GM12878 (cell line): Measurements from ENCODE around the gene POLR3K. TPM values are rescaled to one million over a fixed set of nuclear protein-coding genes. Genes with fewer than 3 reads are reported as not detected.
A peak's percentile ranks its signal among the peaks of the same experiment; 100 is the strongest.

ENCODE experiments used
- ATAC-seq: fragments of 200-7000 bp; cut with Tn5 transposase; 3 replicates; pipeline ENCODE4 v1.9.1; 2020; ENCODE audit warnings: mild to moderate bottlenecking, moderate library complexity
- BruUV-seq: library from RNA; stranded (reverse); fragments of 400-500 nt; replicated peaks from 2 replicates; lab custom pipeline; 2021; lab: Mats Ljungman, UMichigan
- CTCF ChIA-PET: fragments of 300-600 bp; sonication (Branson Sonifier 250); formaldehyde crosslinking; extraction: SDS; loops from one replicate; lab custom pipeline; 2021; ENCODE audit warnings: inconsistent platforms; lab: Yijun Ruan, JAX
- POLR2A ChIA-PET: fragments of 350-600 bp; formaldehyde crosslinking; extraction: SDS; loops from one replicate; lab custom pipeline; 2021; ENCODE audit warnings: inconsistent platforms; lab: Charles Lee
- RAD21 ChIA-PET: fragments of 300-600 bp; sonication (Branson Sonifier 250); formaldehyde crosslinking; loops from one replicate; lab custom pipeline; 2023; ENCODE audit warnings: antibody characterized with exemption; ENCODE audit not compliant: unreplicated experiment; lab: Charles Lee
- SMC1A ChIA-PET: fragments of 300-600 bp; sonication (Branson Sonifier 250); formaldehyde crosslinking; loops from one replicate; lab custom pipeline; 2023; ENCODE audit not compliant: unreplicated experiment, uncharacterized antibody; lab: Charles Lee
- DNase-seq: peaks from one replicate; pipeline ENCODE4 v3.0.0-alpha.2; 2011; ENCODE audit warnings: low read depth, low spot score
- FAIRE-seq: peaks from 3 replicates; lab custom pipeline; 2011; peaks lifted over from hg19 to GRCh38; lab: Jason Lieb, UNC
- H2AFZ ChIP-seq: 2 replicates; pipeline ENCODE4 v1.6.0; 2011; ENCODE audit warnings: low read depth, low read length, control low read depth; ENCODE audit not compliant: control insufficient read depth
- H3K27ac ChIP-seq: 2 replicates; pipeline ENCODE4 v1.5.1; 2011; ENCODE audit warnings: control low read depth; ENCODE audit not compliant: control insufficient read depth, insufficient read depth
- H3K27me3 ChIP-seq, 2 experiments: replicated peaks in 1 of 2; 2 replicates each; pipeline versions ENCODE4 v1.6.0 to v1.6.1; 2011; ENCODE audit warnings: low read length in 1 of 2; ENCODE audit not compliant: control insufficient read depth in 2 of 2, insufficient read depth in 2 of 2
- H3K36me3 ChIP-seq, 2 experiments: 2 replicates each; pipeline ENCODE4 v1.5.1; 2011; ENCODE audit warnings: low read length in 1 of 2; ENCODE audit not compliant: control insufficient read depth in 2 of 2, insufficient read depth in 2 of 2
- H3K4me1 ChIP-seq: 2 replicates; pipeline ENCODE4 v1.6.1; 2011; ENCODE audit warnings: mild to moderate bottlenecking, low read length, moderate library complexity, mixed read lengths; ENCODE audit not compliant: control insufficient read depth, insufficient read depth
- H3K4me2 ChIP-seq: 2 replicates; pipeline ENCODE4 v1.6.0; 2011; ENCODE audit warnings: control low read depth; ENCODE audit not compliant: control insufficient read depth, insufficient read depth
- H3K4me3 ChIP-seq: fragments of 200-600 bp; sonication (generic); 2 replicates; pipeline ENCODE4 v1.5.1; 2016
- H3K79me2 ChIP-seq: 2 replicates; pipeline ENCODE4 v1.6.0; 2011; ENCODE audit warnings: low read length; ENCODE audit not compliant: control insufficient read depth, insufficient read depth
- H3K9ac ChIP-seq: 2 replicates; pipeline ENCODE4 v1.8.0; 2011; ENCODE audit warnings: low read length, control low read depth, mixed read lengths; ENCODE audit not compliant: control insufficient read depth, insufficient read depth
- H3K9me3 ChIP-seq: replicated peaks from 3 replicates; pipeline ENCODE4 v1.5.1; 2011; ENCODE audit warnings: mild to moderate bottlenecking, low read length; ENCODE audit not compliant: control insufficient read depth, insufficient read depth
- H4K20me1 ChIP-seq: 2 replicates; pipeline ENCODE4 v1.6.0; 2011; ENCODE audit not compliant: control insufficient read depth, insufficient read depth
- ATF2 ChIP-seq: IDR thresholded peaks from 2 replicates; pipeline ENCODE4 v1.6.1; 2012; ENCODE audit warnings: low read length, inconsistent platforms
- ATF3 ChIP-seq: IDR thresholded peaks from 2 replicates; pipeline ENCODE4 v1.6.1; 2011; ENCODE audit warnings: low read depth, mild to moderate bottlenecking, low read length, moderate library complexity, borderline replicate concordance; ENCODE audit errors: extremely low read depth
- CHD2 ChIP-seq: IDR thresholded peaks from 2 replicates; pipeline ENCODE4 v1.6.1; 2011; ENCODE audit warnings: low read depth, low read length, improper control_type of control experiment, borderline replicate concordance
- DPF2 ChIP-seq: fragments of 450-650 bp; IDR thresholded peaks from 2 replicates; pipeline ENCODE4 v1.6.1; 2017; ENCODE audit warnings: mild to moderate bottlenecking
- FOXM1 ChIP-seq: IDR thresholded peaks from 2 replicates; pipeline ENCODE4 v1.6.1; 2012; ENCODE audit warnings: low read depth, mild to moderate bottlenecking, inconsistent platforms, low read length, moderate library complexity
- HCFC1 ChIP-seq: fragments of 150-350 bp; IDR thresholded peaks from 2 replicates; pipeline ENCODE4 v1.6.1; 2014; ENCODE audit warnings: low read length
- HDAC6 ChIP-seq: fragments of 200-600 bp; sonication (generic); IDR thresholded peaks from one replicate; pipeline ENCODE4 v1.8.0; 2017; ENCODE audit warnings: antibody characterized with exemption; ENCODE audit not compliant: unreplicated experiment
- HDGF ChIP-seq: fragments of 450-650 bp; IDR thresholded peaks from 2 replicates; pipeline ENCODE4 v1.6.1; 2016; ENCODE audit warnings: antibody characterized with exemption
- NFYB ChIP-seq: IDR thresholded peaks from 2 replicates; pipeline ENCODE4 v1.6.1; 2011; ENCODE audit warnings: low read depth, mild to moderate bottlenecking, low read length, improper control_type of control experiment, moderate library complexity; ENCODE audit not compliant: insufficient read depth
- NR2C2 ChIP-seq: IDR thresholded peaks from 2 replicates; pipeline ENCODE4 v1.6.1; 2011; ENCODE audit warnings: borderline replicate concordance, low read depth; ENCODE audit not compliant: control insufficient read depth, insufficient read length
- POLR2A ChIP-seq: IDR thresholded peaks from 2 replicates; pipeline ENCODE4 v1.6.1; 2011; ENCODE audit warnings: low read depth, mild to moderate bottlenecking, low read length
- TAF1 ChIP-seq: IDR thresholded peaks from 2 replicates; pipeline ENCODE4 v1.6.1; 2011; ENCODE audit warnings: mild to moderate bottlenecking, low read depth, low read length, borderline replicate concordance
- YY1 ChIP-seq: IDR thresholded peaks from 2 replicates; pipeline ENCODE4 v1.6.1; 2011; ENCODE audit warnings: low read depth, mild to moderate bottlenecking, low read length
- ZSCAN29 ChIP-seq: fragments of 450-650 bp; IDR thresholded peaks from 2 replicates; pipeline ENCODE4 v1.6.1; 2017; ENCODE audit warnings: mild to moderate bottlenecking, moderate library complexity
- WGBS: methylation state at CpG from one replicate; pipeline ENCODE4 v1.1.6; 2016; ENCODE audit warnings: low lambda C conversion rate; ENCODE audit not compliant: insufficient replicate concordance, insufficient coverage; ENCODE audit errors: missing lambda C conversion rate; 5-methylcytosine and 5-hydroxymethylcytosine counted together
- in situ Hi-C: fragments of 300-500 bp; cut with MboI; formaldehyde crosslinking; loops from 9 replicates; pipeline ENCODE4 v1.14.3; 2018; ENCODE audit warnings: mixed read lengths
- intact Hi-C: fragments of 100-400 bp; cut with micrococcal nuclease; formaldehyde crosslinking; loops from one replicate; pipeline ENCODE4 v1.14.2; 2022; ENCODE audit not compliant: unreplicated experiment
- polyA plus RNA-seq, 11 experiments: library from polyadenylated mRNA; depleted of rRNA in 4 of 11; unstranded in 6 of 11; stranded (reverse) in 5 of 11; fragments of >200 nt; fragmentation: Nextera tagmentation in 4 of 11; fragmentation: Illumina TruSeq in 1 of 11; extraction: Ambion mirVana in 4 of 11; extraction: Trizol in 1 of 11; gene quantifications; 1 replicate in 1 of 11; 2 replicates in 10 of 11; pipeline versions ENCODE4 v1.2.1 to v1.2.3, GENCODE V29; 2011 to 2016; ENCODE audit warnings: inconsistent platforms in 2 of 11, missing spikeins in 2 of 11, low read depth in 1 of 11
- total RNA-seq, 4 experiments: library from RNA; depleted of rRNA in 3 of 4; stranded (reverse); fragments of >200 nt in 3 of 4; fragmentation: Illumina TruSeq in 1 of 4; extraction: Trizol in 1 of 4; gene quantifications; 2 replicates each; pipeline versions ENCODE4 v1.2.1 to v1.2.3, GENCODE V29; 2013 to 2021

POLR3K gene
- total and polyA plus RNA-seq, 10 of the 15 experiments (the other 5 are each of a cell fraction or from before 2014, with no cell fraction given) = 25.3 to 222 (median 64.0) TPM

- ChIA-PET SMC1A (no interaction called here), POLR2A (no interaction called here), CTCF (no interaction called here), RAD21 (no interaction called here)
- TF ChIP-seq CHD2 (no peak), DPF2 (no peak), POLR2A (peak; percentile 55), FOXM1 (no peak)
- H3K9me3 ChIP-seq = no peaks in the 10 kb centered on the region
- intact Hi-C loops (no loop called here), in situ Hi-C loops (no loop called here)
- no peak overlapping the region for H3K27ac ChIP-seq
- no peaks in the 10 kb centered on the region for H3K27me3 ChIP-seq
- no TSS peak for BruUV-seq
- no peak for ATAC-seq
- DNase-seq = no peak
- no peak overlapping the region for H3K9ac ChIP-seq
- H4K20me1 ChIP-seq = no peaks in the 10 kb centered on the region
- 94% methylated on average over 14 of the region's 14 CpGs for WGBS
- no peak overlapping the region for H2AFZ ChIP-seq
- H3K4me3 ChIP-seq = no peak overlapping the region
- no peaks in the 10 kb centered on the region for H3K79me2 ChIP-seq
- peaks cover 5 to 23% of the 10 kb centered on the region in 2 experiments; a peak in 3 of 4 replicates for H3K36me3 ChIP-seq
- H3K4me2 ChIP-seq = no peak overlapping the region
- no peak for FAIRE-seq
- H3K4me1 ChIP-seq = peaks cover 17% of the 10 kb centered on the region
These were observed 35.2 kb upstream of the POLR3K start for GRCh38 chr16:88613-89012.

- POLR2A ChIA-PET = interaction anchor here (0.5 to 0.9 kb wide), 2 partner anchors 11 to 45 kb away, joined by 3 read pairs; no protein-coding TSS in a partner anchor
- Histone ChIP-seq H3K4me2 (no peak overlapping the region), H2AFZ (no peak overlapping the region), H3K27ac (no peak overlapping the region), H3K9me3 (no peaks in the 10 kb centered on the region), H3K4me3 (no peak overlapping the region), H3K36me3 (peaks cover 9 to 23% of the 10 kb centered on the region in 2 experiments; a peak in 3 of 4 replicates), H3K27me3 (no peaks in the 10 kb centered on the region), H3K4me1 (peaks cover 17% of the 10 kb centered on the region), H3K9ac (no peak overlapping the region), H3K79me2 (no peaks in the 10 kb centered on the region), H4K20me1 (no peaks in the 10 kb centered on the region)
- FAIRE-seq (no peak), ATAC-seq (no peak), DNase-seq (no peak)
- 98% methylated on average over 22 of the region's 23 CpGs for WGBS
- TF ChIP-seq HCFC1 = no peak
- no peak for TF ChIP-seq NFYB
- TF ChIP-seq HDGF = no peak
- no peak for TF ChIP-seq TAF1
- TF ChIP-seq YY1 = no peak
- no peak for TF ChIP-seq ZSCAN29
- no peak for TF ChIP-seq ATF2
- TF ChIP-seq NR2C2 = no peak
- TF ChIP-seq ATF3 = no peak
- TF ChIP-seq HDAC6 = no peak
- RAD21 ChIA-PET = interaction anchor here (1.0 kb wide), 1 partner anchor 10 kb away, joined by 3 read pairs; no protein-coding TSS in a partner anchor
- SMC1A ChIA-PET = no interaction called here
- BruUV-seq = no TSS peak
- in situ Hi-C loops = no loop called here
- intact Hi-C loops = no loop called here
- CTCF ChIA-PET = interaction anchor here (1.1 to 3.3 kb wide), 3 partner anchors 9 to 21 kb away, joined by 3 to 27 read pairs (median 12); no protein-coding TSS in a partner anchor
These were observed 33.1 kb upstream of the POLR3K start for GRCh38 chr16:86483-86952.
